GM21515 (cell line): ENCODE measurements around the gene DGCR8.

Experiments used
- ATAC-seq: cut with Tn5 transposase; IDR thresholded peaks from one replicate; pipeline ENCODE4 v1.9.1; 2021; ENCODE audit not compliant: unreplicated experiment

DGCR8 gene

DNA sequence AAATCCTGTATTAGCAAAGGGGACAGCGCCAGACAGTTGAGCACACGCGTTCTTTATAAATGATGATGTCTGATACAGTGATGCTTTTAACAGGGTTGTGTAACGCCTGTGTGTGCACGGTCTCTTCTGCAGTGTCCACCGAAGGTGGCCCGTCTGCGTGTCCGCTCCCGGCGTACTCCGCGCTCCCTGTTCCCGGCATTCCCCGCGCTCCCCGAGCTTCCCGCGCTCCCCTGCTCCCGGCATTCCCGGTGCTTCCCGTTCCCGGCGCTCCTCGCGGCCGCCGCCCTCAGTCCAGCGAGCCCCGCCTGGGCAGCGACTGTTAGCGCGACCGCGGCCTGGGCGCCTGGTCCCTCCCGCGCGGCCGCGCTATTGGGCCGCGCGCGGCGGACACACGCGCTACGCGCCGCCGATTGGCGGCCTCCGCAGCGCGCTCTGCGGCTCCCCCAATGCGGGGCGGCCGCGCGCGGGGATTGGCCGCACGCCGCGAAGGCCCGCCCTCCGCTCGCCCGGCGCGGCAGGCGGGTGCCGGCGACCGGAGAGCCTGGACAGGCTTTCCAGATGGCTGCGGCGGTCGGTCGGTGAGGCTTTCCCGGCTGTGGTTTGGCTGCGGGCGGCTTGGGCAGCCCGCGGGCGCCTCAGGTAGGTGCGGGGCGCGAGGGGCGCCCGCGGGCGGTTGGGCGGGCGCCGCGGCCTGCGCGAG lies at the start of gene DGCR8:
Gene DGCR8 (plus strand): TSS at position 497 of the 700 bp plus-strand sequence. CDS start 5,723 bp downstream, outside the sequence.
- ATAC-seq: peak; percentile 73

- ATAC-seq: no peak
Observed at GRCh38 chr22:20031732-20032406, 48.2 kb upstream of the DGCR8 start.

- ATAC-seq: no peak
Observed at GRCh38 chr22:20032407-20032991, 47.5 kb upstream of the DGCR8 start.

DNA sequence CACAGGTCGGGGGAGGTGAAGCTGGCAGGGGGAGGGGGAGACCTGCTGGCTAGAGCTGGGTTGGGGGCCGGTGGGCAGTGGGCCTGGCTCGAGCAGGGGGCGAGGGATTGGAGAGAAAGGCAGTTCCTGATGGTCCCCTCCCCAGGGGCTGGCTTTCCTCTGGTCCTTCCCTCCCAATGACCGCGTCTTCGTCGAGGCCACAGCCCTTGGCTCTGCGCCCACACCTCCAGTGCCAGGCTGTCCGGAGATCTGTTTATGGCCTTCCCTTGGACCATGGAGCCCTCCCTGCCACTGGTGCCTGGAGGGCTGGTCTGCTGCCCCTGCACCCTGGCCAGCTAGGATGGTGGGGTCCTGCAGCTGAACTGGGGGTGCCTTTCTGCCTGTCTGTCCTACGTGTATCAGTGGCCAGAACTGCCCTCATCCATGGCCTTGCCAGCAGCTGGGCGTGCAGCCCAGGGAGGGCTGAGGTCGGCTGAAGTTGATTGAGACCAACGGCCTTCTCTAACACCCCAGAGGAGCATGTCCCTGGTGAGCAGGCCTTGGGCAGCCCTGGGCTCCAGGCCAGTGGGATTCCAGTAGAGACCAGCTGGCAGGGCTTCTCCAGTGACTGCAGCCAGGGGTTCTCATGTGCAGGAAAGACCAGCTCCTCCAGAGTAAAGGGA lies 46.9 kb upstream of the DGCR8 start:
- ATAC-seq: no peak

DNA sequence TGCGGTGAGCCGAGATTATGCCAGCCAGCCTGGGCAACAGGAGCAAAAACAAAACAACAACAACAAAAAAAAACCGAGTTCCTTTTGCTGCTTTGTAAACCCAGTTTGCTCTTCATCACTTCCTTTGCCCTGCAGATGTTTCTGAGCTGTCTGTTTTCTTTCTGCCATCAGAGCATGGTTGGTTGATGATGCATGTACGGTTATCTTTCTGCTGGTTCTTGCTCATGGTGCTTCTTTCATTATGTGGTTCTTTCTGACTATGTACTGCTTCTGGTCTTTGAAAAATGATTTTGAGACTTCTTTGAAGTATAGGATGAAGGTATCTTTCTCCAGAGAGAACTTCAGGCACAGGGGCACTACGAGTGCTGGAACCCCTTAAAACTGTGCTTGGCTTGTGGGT lies 45.9 kb upstream of the DGCR8 start:
- ATAC-seq: no peak

DNA sequence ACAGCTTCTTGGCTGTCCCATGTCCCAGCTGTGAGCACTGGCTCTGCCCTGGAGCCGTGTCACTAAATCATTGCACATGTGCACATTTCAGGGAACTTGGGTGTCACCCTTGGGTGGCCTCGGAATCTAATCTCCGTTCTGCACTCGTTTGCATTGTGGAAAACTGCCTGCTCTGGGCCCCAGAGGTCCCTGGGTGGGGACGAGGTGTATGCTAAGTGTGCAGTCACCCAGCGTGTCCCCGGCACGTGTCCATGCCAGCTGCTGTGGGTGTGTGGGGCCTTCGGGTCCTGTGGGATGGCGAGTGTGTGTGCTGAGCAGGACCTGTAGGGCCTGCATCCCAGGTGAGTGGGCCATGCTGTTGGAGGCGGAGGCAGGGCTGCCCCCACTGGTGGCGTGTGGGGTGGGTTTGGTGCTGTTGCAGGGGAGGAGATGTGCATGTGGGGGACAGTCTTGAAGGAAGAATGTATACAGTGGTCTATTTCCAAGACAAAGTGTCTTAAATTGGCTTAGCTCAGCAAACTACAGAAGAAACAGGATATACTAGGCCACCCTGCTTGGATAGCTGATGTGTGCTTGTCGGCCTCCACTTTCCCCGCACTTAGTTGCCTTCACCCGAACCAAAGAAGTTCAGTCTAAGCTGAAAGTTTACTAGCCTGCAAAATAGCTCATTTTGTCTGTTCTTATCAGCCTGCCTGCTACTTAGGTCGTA lies 44.5 kb upstream of the DGCR8 start:
- ATAC-seq: no peak

DNA sequence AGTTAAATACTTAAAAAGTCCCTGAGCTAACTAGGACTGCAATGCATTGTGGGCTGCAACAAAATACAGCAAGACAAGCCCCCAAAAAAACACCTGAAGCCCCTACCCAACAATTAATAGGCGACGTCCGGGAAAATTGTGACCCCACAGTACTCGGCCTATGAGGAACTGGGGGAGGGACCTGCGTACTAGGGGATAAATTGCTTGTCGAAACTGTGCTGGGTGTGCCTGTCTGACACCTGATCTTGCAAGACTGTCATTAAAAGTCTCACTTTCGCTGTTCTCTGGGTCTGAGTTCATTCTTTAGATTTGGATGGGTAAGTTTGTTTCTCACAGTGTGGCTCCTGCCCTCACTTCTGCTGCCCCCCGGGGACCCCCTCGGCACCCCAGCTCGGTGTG lies 44.0 kb upstream of the DGCR8 start:
- ATAC-seq: no peak

DNA sequence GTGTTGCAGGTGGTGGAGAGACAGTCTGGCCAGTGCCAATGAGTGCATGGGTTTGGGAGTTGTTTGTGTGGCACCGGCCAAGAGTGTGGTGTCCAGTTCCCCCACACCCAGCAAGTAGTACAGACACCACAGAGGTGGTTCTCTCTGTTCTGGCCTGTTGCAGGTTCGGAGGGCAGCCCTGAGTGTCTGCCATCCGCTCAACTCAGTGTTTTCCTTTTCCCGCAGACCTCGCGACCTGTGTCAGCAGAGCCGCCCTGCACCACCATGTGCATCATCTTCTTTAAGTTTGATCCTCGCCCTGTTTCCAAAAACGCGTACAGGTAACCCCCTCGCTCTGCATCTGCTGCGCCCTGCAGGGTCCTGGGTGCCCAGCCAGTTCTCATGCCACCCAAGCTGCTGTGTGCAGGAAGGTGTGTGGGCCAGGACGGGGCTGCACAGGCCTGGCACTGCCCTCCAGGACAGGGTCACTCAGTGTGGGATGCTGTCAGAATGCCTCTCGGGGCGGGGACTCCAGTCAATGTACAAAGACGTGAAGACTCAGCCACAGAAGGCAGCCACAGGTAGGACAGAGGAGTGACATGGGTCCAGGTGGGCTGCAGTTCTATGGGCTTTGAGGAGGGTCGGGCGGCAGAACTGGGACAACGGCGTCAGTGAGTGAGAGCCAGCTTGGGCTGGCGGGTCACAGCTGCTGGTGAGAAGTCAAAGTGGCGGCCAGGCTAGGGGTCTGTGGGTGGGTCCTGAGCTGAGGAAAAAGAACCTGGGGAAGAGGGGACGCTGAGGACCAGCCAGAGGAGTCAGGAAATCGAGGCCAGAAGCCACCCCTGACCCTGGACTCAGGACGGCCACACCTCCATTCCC lies 43.3 kb upstream of the DGCR8 start:
- no peak for ATAC-seq

DNA sequence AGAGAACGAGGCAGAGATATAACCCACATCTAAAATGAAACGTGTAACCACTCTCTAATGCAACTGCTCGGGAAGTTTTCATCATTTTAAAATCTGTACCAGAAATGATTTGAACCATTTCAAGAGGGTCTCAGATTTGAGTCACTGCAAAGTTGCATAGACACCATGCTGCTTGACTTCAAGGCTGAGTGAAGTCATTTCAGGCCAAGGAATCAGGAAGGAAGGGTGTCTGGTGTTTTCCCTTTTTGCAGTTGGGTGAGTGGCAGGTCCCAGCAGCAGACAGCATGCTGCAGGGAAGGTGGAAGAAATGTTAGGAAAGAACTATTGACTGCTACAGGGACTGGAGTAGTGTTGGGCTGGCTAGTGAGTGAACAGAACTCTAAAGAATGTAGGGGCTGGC lies 42.6 kb upstream of the DGCR8 start:
- ATAC-seq: no peak

DNA sequence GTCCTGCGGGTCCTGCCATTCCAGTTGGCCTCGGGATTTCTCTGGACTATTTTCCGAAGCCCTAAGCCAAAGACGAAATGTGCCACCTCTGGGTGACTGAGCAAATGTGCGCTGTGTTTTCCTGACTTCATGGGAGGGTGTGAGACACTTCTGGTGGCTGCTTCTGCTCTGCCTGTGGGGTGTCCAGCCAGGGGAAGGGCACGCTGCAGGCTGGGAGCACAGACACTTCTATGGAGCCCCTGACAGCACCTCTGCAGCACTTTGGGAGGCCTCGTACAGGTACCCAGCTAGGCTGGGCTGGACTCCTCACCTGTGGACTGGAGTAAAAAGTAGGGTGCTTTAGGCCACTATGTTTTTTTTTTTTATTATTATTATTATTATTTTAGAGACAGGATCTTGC lies 41.5 kb upstream of the DGCR8 start:
- no peak for ATAC-seq

DNA sequence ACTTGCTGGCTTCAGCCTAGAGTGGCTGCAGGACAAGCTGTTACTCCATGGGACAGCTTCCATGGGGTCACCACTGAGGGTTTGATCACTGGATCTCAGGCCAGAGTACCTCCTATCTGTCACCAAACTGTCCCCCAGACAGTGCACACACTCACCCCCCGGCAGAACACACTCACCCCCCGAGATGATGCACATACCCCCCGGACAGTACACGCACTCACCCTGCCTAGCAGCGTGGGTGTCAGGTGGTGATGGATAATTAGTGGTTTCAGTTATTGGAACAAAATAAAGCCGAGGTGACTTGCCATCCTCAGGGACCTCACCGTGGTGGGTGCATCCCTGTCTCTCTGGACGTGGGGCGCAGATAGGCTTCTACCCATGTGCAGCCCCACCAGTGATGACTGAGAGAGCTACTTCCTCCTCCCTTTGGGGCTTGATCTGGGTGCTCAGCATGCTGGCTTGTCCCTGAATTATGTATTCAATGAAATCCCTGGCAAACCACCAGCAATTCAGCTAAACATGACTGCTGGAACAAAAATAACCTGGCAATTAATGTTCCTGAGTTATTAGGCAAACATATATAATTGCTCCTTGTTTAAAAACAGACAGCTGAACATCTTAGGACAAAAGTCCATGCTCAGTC lies 40.2 kb upstream of the DGCR8 start:
- ATAC-seq: no peak

DNA sequence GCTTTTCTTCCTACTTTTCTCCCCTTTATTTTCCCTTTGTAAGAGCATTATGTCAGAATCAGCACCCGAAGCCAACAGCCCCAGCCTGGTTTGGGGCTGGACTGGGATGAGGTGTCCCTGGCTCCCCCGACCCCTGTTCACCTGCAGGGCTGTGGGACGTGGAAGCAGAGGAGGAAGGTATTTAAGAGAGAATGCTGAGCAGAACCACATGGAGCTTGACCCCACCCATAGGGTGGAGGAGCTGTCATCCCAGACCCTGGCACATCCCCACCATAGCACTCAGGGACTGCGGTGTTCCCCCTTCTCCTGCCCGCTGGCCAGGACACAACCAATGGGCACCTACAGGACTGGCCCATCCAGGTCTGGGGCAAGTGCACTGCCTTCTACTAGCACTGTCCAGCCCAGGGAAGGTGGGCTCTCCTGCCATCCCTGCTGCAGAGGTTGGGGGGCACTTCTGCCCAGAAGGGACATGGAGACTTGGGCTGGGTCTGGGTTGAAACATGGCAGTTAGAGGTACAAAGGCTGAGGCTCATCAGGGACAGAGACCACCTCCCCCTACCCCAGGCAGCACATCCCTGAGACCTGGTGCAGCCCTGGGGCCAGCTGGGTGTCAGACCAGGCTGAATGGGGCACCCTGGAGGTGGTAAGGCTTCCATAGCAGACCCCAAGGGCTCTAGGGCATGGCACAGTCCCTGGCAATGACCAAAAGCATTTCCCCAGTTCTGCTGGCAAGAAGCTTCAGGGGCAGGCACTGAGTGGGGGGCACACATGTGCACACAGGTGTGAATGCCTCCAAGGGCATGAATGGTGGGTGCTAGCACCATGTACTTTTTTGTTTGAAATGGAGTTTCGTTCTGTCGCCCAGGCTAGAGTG lies 39.5 kb upstream of the DGCR8 start:
- no peak for ATAC-seq

DNA sequence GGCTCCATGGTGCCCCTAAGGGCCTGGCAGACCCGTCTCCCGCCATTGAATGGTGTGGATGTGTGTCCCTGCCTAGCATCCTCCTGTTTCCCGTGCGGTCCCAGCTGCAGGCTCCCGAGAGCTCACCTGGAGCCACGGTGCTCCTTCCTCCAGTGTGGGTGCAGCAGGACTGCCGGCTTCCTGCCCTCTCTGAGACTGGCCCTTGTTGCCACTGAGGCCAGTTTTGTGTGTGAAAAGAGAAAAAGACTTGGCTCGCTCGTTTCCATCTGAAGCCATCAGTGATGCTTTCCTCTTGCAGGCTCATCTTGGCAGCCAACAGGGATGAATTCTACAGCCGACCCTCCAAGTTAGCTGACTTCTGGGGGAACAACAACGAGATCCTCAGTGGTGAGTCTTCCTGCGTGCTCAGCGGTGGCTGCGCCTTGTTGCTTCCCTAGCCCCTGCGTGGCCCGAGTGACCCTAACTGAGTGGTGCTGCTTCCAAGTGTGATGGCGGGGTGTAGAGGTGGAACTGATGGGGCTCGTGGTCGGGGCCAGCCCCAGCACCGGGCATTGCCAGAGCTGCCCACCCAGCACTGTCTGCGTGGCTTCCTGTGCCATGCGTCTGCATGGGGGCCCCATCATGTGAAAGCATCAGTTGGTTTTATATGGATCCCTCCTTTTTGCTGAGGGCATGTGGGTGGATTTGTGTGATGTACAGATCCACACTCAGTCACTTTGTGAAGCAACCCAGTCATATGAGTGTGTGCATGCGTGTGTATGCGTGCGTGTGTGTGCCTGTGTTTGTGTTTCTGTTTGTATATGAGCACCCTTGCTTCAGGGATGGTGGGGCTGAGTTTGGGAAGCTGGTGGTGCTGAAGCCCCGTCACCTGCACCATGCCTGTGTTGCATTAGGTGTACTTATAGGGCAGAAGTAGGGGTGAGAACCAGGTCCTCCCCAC lies 36.7 kb upstream of the DGCR8 start:
- ATAC-seq: no peak

GRCh38 chr22:20043997-20044342 lies 36.1 kb upstream of the DGCR8 start:
- ATAC-seq: no peak

- ATAC-seq: no peak
Observed at GRCh38 chr22:20044495-20045151, 35.4 kb upstream of the DGCR8 start.

GRCh38 chr22:20046730-20047129 lies 33.3 kb upstream of the DGCR8 start:
- no peak for ATAC-seq

DNA sequence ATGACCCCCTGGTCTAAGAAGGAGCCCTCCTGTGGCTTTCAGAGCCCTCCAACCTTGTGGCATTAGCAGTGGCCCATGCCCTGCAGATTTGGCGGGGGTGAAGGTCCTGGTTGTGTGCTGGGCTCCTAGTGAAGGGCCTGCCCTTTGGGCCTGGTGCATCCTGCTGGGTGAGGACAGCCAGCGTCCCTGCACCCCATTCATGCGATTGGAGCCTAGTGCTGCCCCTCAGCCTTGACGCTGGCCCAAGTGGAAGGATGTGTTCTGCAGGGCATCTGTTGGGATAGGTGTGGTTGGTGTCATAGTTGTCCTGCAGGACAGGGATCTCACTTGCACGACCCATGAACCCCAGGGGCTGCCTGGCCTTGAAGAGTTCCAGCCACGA lies 28.1 kb upstream of the DGCR8 start:
- no peak for ATAC-seq
